Left ventricle myocardium superior (tissue), 1 donor: ENCODE results near the gene MZT2B. TPM values are rescaled to one million over a fixed set of nuclear protein-coding genes. Genes with fewer than 3 reads are reported as not detected.

Source experiments
- total RNA-seq: library from RNA; stranded (reverse); fragmentation: NEBNext Ultra II Directional; extraction: Animal tissue kit (Norgen Biotek cat#: 25700); gene quantifications from one replicate; pipeline ENCODE4 v1.2.1, GENCODE V29; 2021
- donor health status: DM: no; HTN: yes; CAD: no; lungs with severe emphysema.

MZT2B gene
- total RNA-seq, 1 donor from 2014 or later, result 510 TPM

Other genes starting within 250 kb of the MZT2B start
- 0.25 TPM for gene RAB6C, start 202.6 kb upstream of the MZT2B start, total RNA-seq
- gene POTEF, start 53.0 kb upstream of the MZT2B start, total RNA-seq, result not detected
- 0.64 TPM for gene CCDC74B, start 37.1 kb upstream of the MZT2B start, total RNA-seq
- 31.6 TPM for gene SMPD4, start 660 bp upstream of the MZT2B start, total RNA-seq
- gene TUBA3E, start 16.2 kb downstream of the MZT2B start, total RNA-seq, result 60.2 TPM
- 59.8 TPM for gene IMP4, start 160.6 kb downstream of the MZT2B start, total RNA-seq
- 12.5 TPM for gene PTPN18, start 173.8 kb downstream of the MZT2B start, total RNA-seq